NK-92 (cell line): ENCODE measurements around the gene BAZ2B.
"Not testable (repeated sequence)": the region's sequence is repeated elsewhere in the genome, so short reads cannot be mapped to it uniquely, and the experiment has no call there.

Experiments used
- DNase-seq: peaks from one replicate; lab custom pipeline; 2025; ENCODE audit not compliant: unreplicated experiment; lab: John Stamatoyannopoulos, UW

BAZ2B gene

GRCh38 chr2:159538801-159539200 is 77.5 kb downstream of the BAZ2B start:
- no peak for DNase-seq

- DNase-seq: not testable (repeated sequence)
Observed at GRCh38 chr2:159535261-159535660, 81.1 kb downstream of the BAZ2B start.

- no peak for DNase-seq
Observed at GRCh38 chr2:159531475-159531874, 84.9 kb downstream of the BAZ2B start.

- DNase-seq: no peak
Observed at GRCh38 chr2:159526433-159526832, 89.9 kb downstream of the BAZ2B start.

GRCh38 chr2:159525012-159525411 is 91.3 kb downstream of the BAZ2B start:
- DNase-seq: no peak

GRCh38 chr2:159521272-159521671 is 95.1 kb downstream of the BAZ2B start:
- DNase-seq: no peak

GRCh38 chr2:159518321-159519005 is 97.9 kb downstream of the BAZ2B start:
- DNase-seq: no peak

GRCh38 chr2:159516241-159516758 is 100.0 kb downstream of the BAZ2B start:
- no peak for DNase-seq

GRCh38 chr2:159515441-159515840 is 100.9 kb downstream of the BAZ2B start:
- DNase-seq: no peak

- no peak for DNase-seq
Observed at GRCh38 chr2:159513745-159514144, 102.6 kb downstream of the BAZ2B start.

GRCh38 chr2:159508140-159508539 is 108.2 kb downstream of the BAZ2B start:
- DNase-seq: no peak

GRCh38 chr2:159506764-159507440 is 109.4 kb downstream of the BAZ2B start:
- no peak for DNase-seq

GRCh38 chr2:159506202-159506601 is 110.1 kb downstream of the BAZ2B start:
- DNase-seq: no peak

GRCh38 chr2:159505196-159505595 is 111.2 kb downstream of the BAZ2B start:
- no peak for DNase-seq

GRCh38 chr2:159501743-159502142 is 114.6 kb downstream of the BAZ2B start:
- DNase-seq: no peak

GRCh38 chr2:159497847-159498246 is 118.5 kb downstream of the BAZ2B start:
- no peak for DNase-seq

- DNase-seq: no peak
Observed at GRCh38 chr2:159497256-159497655, 119.1 kb downstream of the BAZ2B start.

GRCh38 chr2:159489476-159489875 is 126.9 kb downstream of the BAZ2B start:
- no peak for DNase-seq

GRCh38 chr2:159484532-159484931 is 131.8 kb downstream of the BAZ2B start:
- no peak for DNase-seq

- no peak for DNase-seq
Observed at GRCh38 chr2:159476329-159476728, 140.0 kb downstream of the BAZ2B start.

- no peak for DNase-seq
Observed at GRCh38 chr2:159475793-159476192, 140.6 kb downstream of the BAZ2B start.

GRCh38 chr2:159471340-159471739 is 145.0 kb downstream of the BAZ2B start:
- no peak for DNase-seq
